H1 (cell line): ENCODE results near the gene ELP4. TPM values are rescaled to one million over a fixed set of nuclear protein-coding genes. Genes with fewer than 3 reads are reported as not detected.

Source experiments
- SAP30 ChIP-seq: fragments of 300-600 bp; sonication (generic); IDR thresholded peaks from 2 replicates; pipeline ENCODE4 v1.7.1; 2012; ENCODE audit warnings: low read length, moderate library complexity, mild to moderate bottlenecking, inconsistent platforms; ENCODE audit not compliant: insufficient read depth, insufficient replicate concordance
- polyA plus RNA-seq, 7 experiments: library from polyadenylated mRNA; depleted of rRNA in 3 of 7; stranded (reverse) in 5 of 7; unstranded in 2 of 7; fragments of >200 nt in 5 of 7; fragments of 200-250 nt in 2 of 7; gene quantifications; 1 replicate in 5 of 7; 2 replicates in 1 of 7; 4 replicates in 1 of 7; pipeline versions ENCODE4 v1.2.1 to v1.2.3, GENCODE V29; 2011 to 2013; ENCODE audit warnings: missing spikeins in 2 of 7, mixed read lengths in 2 of 7
- total RNA-seq: library from RNA; stranded (reverse); fragmentation: NEBNext Ultra II Directional; extraction: Animal tissue kit (Norgen Biotek cat#: 25700); gene quantifications from 2 replicates; pipeline ENCODE4 v1.2.1, GENCODE V29; 2021

Gene ELP4
- total and polyA plus RNA-seq, 2 of the 8 experiments (the other 6 are each of a cell fraction or from before 2014, with no cell fraction given), result 14.0 to 18.6 TPM

- TF ChIP-seq SAP30, result no peak
Observed at GRCh38 chr11:31786996-31787685, 277.6 kb downstream of the ELP4 start (continued).
